Thyroid gland (tissue), 4 donors: Measurements from ENCODE around the gene SORCS2. TPM values are rescaled to one million over a fixed set of nuclear protein-coding genes. Genes with fewer than 3 reads are reported as not detected.
"Not testable (repeated sequence)": the region's sequence is repeated elsewhere in the genome, so short reads cannot be mapped to it uniquely, and the experiment has no call there.

Experiments used
- DNase-seq, 2 donors: peaks; one replicate each; pipeline ENCODE4 v3.0.0-alpha.2; 2019
- H3K27ac ChIP-seq, 3 donors: fragments of 200-600 bp; sonication (generic); 1 replicate in 2 of 3; 2 replicates in 1 of 3; pipeline ENCODE4 v1.5.1; 2016 to 2019; ENCODE audit warnings: mild to moderate bottlenecking in 1 of 3, moderate library complexity in 1 of 3
- H3K27me3 ChIP-seq: fragments of 200-600 bp; sonication (generic); one replicate; pipeline ENCODE4 v1.5.1; 2019
- H3K36me3 ChIP-seq, 2 donors: fragments of 200-600 bp; sonication (generic); one replicate each; pipeline ENCODE4 v1.5.1; 2016 to 2019
- H3K4me1 ChIP-seq, 2 donors: fragments of 200-600 bp; sonication (generic); one replicate each; pipeline ENCODE4 v1.5.1; 2017 to 2019
- H3K4me3 ChIP-seq, 3 donors: fragments of 200-600 bp; sonication (generic); replicated peaks in 1 of 3; 1 replicate in 2 of 3; 2 replicates in 1 of 3; pipeline ENCODE4 v1.5.1; 2016; ENCODE audit warnings: mild to moderate bottlenecking in 1 of 3
- H3K9me3 ChIP-seq: fragments of 200-600 bp; sonication (generic); one replicate; pipeline ENCODE4 v1.5.1; 2017
- POLR2A ChIP-seq, 2 donors: fragments of 450-650 bp; IDR thresholded peaks; one replicate each; pipeline ENCODE4 v1.6.1; 2017; ENCODE audit warnings: antibody characterized with exemption in 2 of 2, mild to moderate bottlenecking in 2 of 2, moderate library complexity in 1 of 2
- WGBS, 2 donors: methylation state at CpG; one replicate each; pipeline ENCODE4 v1.1.5; 2017; 5-methylcytosine and 5-hydroxymethylcytosine counted together
- intact Hi-C: fragments of 100-400 bp; cut with DNase I; formaldehyde crosslinking; loops from one replicate; pipeline ENCODE4 v1.15.1; 2023
- total RNA-seq, 4 donors: library from RNA; depleted of rRNA; stranded (reverse); fragments of >200 nt; gene quantifications; one replicate each; pipeline ENCODE4 v1.2.3, GENCODE V29; 2016
- TF ChIP-seq, protein P1 (sequence below), 6 experiments: fragments of 200-600 bp in 3 of 6; fragments of 450-650 bp in 3 of 6; sonication (generic) in 3 of 6; IDR thresholded peaks; one replicate each; pipeline ENCODE4 v1.5.1; 2016 to 2019; ENCODE audit warnings: antibody characterized with exemption in 6 of 6, mild to moderate bottlenecking in 2 of 6, inconsistent platforms in 1 of 6, moderate library complexity in 1 of 6

The SORCS2 gene
- total RNA-seq, 4 donors from 2014 or later = 1.7 to 13.6 (median 3.6) TPM

DNA sequence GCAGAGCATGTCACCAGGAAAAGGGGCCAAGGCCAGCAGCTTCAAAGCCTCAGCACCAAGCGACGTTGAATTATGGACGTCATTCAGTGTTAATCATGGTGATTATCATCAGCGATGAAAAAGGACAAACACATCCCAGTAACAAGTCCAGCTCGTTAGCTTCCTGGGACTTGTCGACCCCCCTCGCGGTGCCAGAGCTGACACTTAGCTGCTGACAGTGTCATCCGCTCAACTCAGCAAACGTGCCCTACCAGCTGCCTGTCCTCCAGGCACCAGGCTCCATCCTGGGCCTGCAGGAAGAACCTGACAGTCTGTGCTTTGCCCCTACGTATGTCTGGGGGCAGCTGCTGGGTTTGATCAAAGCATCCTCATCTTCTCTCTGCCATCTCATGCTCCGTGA is 379.4 kb downstream of the SORCS2 start:
- WGBS, 2 donors = 73% methylated on average over 12 of the region's 12 CpGs
- intact Hi-C loops = no loop called here
- no peaks in the 10 kb centered on the region for H3K36me3 ChIP-seq

DNA sequence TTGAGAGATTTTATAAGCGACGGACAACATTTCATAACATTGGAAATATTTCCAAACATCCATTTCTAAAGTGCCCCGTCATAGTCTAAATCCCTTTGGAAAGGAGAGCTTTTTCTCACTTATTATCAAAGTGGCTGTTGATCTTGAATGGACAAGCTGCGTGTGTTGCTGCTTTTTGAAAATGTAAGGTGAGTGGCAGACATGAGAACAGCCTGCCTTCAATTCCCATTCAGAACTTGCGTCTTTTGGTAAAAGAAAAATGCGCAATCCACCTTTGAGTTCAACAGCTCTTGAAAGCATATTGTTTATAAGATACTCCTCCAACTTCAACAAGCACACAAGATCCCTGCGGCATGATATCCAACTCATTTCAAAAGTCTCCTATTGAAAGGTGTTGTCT is 380.6 kb downstream of the SORCS2 start:
- Histone ChIP-seq H3K9me3 (no peaks in the 10 kb centered on the region), H3K36me3 (no peaks in the 10 kb centered on the region), H3K4me3 (no peak overlapping the region), H3K4me1 (no peaks in the 10 kb centered on the region), H3K27ac (no peak overlapping the region), H3K27me3 (no peaks in the 10 kb centered on the region)
- TF ChIP-seq, protein P1, sequence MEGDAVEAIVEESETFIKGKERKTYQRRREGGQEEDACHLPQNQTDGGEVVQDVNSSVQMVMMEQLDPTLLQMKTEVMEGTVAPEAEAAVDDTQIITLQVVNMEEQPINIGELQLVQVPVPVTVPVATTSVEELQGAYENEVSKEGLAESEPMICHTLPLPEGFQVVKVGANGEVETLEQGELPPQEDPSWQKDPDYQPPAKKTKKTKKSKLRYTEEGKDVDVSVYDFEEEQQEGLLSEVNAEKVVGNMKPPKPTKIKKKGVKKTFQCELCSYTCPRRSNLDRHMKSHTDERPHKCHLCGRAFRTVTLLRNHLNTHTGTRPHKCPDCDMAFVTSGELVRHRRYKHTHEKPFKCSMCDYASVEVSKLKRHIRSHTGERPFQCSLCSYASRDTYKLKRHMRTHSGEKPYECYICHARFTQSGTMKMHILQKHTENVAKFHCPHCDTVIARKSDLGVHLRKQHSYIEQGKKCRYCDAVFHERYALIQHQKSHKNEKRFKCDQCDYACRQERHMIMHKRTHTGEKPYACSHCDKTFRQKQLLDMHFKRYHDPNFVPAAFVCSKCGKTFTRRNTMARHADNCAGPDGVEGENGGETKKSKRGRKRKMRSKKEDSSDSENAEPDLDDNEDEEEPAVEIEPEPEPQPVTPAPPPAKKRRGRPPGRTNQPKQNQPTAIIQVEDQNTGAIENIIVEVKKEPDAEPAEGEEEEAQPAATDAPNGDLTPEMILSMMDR (IDR thresholded peaks at IDR 0.05) = no peak
- TF ChIP-seq POLR2A (IDR thresholded peaks at IDR 0.05) = no peak
- WGBS, 2 donors = 62 to 70% methylated on average over 7 of the region's 7 CpGs
- intact Hi-C loops = no loop called here
- DNase-seq = no peak

More for the DNA sequence above, 379.4 kb downstream of the SORCS2 start:
- no peak overlapping the region for H3K4me3 ChIP-seq
- DNase-seq = no peak
- no peaks in the 10 kb centered on the region for H3K9me3 ChIP-seq
- TF ChIP-seq, protein P1 (IDR thresholded peaks at IDR 0.05) = no peak
- TF ChIP-seq POLR2A (IDR thresholded peaks at IDR 0.05) = no peak
- no peaks in the 10 kb centered on the region for H3K4me1 ChIP-seq
- H3K27me3 ChIP-seq = no peaks in the 10 kb centered on the region
- H3K27ac ChIP-seq = no peak overlapping the region

DNA sequence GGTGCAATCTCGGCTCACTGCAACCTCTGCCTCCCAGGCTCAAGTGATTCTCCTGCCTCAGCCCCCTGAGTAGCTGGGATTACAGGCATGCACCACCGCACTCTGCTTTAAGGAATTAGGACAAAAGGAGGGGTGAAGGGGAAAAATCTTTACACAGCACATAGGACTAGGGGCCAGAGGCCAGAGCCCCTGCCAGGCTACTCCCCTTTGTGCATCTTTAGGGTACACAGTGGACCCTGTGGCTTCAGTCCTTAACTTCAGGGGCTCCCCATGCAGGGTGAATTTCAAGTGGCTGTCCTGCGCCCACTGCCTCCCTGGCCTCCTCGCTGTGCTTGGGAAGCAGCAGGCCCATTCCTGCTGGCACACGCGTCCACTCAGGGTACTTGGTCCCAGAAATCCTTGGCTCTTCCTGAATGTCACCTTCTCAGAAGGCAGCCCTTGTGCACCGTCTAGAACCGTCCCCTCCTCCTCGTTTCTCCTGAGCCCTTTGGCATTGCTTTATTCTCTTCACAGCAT is 381.3 kb downstream of the SORCS2 start:
- H3K9me3 ChIP-seq = no peaks in the 10 kb centered on the region

DNA sequence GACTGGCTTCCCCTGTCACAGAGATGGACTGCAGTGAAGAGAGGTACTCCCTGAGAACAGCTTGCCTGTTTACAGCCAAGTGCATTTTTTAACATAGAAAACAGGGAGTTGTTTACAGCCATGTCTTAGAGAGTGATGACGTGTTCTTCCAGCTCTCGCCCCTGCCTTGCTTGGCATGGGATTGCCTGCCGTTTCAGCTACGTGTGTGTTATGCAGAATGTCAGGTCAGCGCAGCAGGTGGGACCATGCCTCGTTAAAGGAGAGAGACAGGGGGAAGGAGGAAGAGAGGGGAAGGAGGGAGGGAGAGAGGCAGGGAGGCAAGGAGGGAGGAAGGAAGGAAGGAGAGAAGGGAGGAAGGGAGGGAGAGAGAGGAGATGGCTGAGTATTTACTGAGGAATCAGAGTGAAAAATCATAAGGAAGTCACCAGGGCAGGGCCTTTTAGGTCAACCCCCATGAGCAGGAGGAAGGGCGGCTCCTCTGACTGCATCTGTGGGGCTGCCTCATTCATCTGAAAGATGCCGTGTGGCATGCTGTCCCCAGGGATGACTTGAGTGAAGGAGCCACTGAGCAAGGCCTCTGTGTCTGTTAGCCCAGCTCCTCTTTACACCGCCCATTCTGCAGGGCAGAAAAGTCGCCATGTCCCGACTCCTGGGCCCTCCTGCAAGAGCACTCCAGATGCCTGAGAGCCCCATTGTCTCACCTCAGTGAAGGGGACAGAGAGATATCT is 382.1 kb downstream of the SORCS2 start:
- Histone ChIP-seq H3K36me3 (no peaks in the 10 kb centered on the region), H3K27me3 (no peaks in the 10 kb centered on the region), H3K4me1 (no peaks in the 10 kb centered on the region), H3K4me3 (no peak overlapping the region), H3K27ac (no peak overlapping the region), H3K9me3 (no peaks in the 10 kb centered on the region)
- DNase-seq = no peak
- WGBS, 2 donors = 60 to 62% methylated on average over 11 of the region's 11 CpGs
- no peak for TF ChIP-seq POLR2A (IDR thresholded peaks at IDR 0.05)
- TF ChIP-seq, protein P1 (IDR thresholded peaks at IDR 0.05) = no peak
- intact Hi-C loops = no loop called here

More for the DNA sequence above, 381.3 kb downstream of the SORCS2 start:
- DNase-seq = no peak
- Histone ChIP-seq H3K4me3 (no peak overlapping the region), H3K27ac (no peak overlapping the region), H3K4me1 (no peaks in the 10 kb centered on the region), H3K27me3 (no peaks in the 10 kb centered on the region), H3K36me3 (no peaks in the 10 kb centered on the region)
- WGBS, 2 donors = 73 to 74% methylated on average over 9 of the region's 9 CpGs
- intact Hi-C loops = no loop called here
- TF ChIP-seq POLR2A (IDR thresholded peaks at IDR 0.05) = no peak
- TF ChIP-seq, protein P1 (IDR thresholded peaks at IDR 0.05) = no peak

DNA sequence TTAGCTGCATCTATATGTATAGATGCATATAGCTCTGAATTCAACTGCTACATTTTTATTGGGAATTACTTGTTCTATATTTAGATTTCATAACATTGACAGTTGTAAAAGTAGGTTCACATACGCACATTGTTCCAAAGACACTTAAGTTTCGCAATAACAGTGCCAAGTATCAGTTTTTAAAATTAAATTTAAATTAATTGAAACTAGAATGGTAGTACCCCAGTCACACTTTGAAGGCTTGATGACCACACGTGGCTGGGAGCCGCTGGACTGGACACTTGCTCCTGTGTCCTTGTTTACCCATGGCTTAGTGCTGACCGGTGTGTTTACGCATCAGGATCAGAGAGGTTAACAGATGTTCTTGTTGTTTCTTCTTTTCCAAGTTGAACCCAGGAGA is 383.1 kb downstream of the SORCS2 start:
- DNase-seq = no peak
- TF ChIP-seq, protein P1 (IDR thresholded peaks at IDR 0.05) = no peak
- no peak for TF ChIP-seq POLR2A (IDR thresholded peaks at IDR 0.05)
- intact Hi-C loops = no loop called here
- Histone ChIP-seq H3K4me3 (no peak overlapping the region), H3K27ac (no peak overlapping the region), H3K36me3 (no peaks in the 10 kb centered on the region), H3K9me3 (no peaks in the 10 kb centered on the region), H3K4me1 (no peaks in the 10 kb centered on the region), H3K27me3 (no peaks in the 10 kb centered on the region)
- WGBS, 2 donors = 73 to 82% methylated on average over 6 of the region's 6 CpGs

DNA sequence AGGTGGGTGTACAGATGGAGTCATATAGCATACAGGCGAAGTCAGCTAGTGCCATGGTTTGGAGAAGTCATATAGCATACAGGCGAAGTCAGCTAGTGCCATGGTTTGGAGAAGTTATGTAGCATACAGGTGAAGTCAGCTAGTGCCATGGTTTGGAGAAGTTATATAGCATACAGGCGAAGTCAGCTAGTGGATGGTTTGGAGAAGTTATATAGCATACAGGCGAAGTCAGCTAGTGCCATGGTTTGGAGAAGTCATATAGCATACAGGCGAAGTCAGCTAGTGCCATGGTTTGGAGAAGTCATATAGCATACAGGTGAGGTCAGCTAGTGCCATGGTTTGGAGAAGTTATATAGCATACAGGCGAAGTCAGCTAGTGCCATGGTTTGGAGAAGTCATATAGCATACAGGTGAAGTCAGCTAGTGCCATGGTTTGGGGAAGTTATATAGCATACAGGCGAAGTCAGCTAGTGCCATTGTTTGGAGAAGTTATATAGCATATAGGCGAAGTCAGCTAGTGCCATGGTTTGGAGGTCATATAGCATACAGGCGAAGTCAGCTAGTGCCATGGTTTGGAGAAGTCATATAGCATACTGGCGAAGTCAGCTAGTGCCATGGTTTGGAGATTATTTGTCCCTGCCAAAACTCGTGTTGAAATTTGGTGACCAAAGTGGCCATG is 385.2 kb downstream of the SORCS2 start:
- WGBS, 2 donors = 93 to 95% methylated on average over 11 of the region's 11 CpGs
- H3K27me3 ChIP-seq, intact Hi-C loops, H3K4me1 ChIP-seq, DNase-seq, H3K36me3 ChIP-seq, H3K9me3 ChIP-seq, H3K4me3 ChIP-seq, H3K27ac ChIP-seq: not testable (repeated sequence)
